MM.1S (cell line): Measurements from ENCODE around the gene TCERG1L.

ENCODE experiments used
- DNase-seq: peaks from one replicate; pipeline ENCODE4 v3.0.0-alpha.2; 2015
- H2AFZ ChIP-seq: fragments of 300-600 bp; sonication (generic); 2 replicates; pipeline ENCODE4 v1.6.0; 2016; ENCODE audit warnings: antibody characterized with exemption, low read length
- H3F3A ChIP-seq: fragments of 300-600 bp; sonication (generic); 2 replicates; pipeline ENCODE4 v1.6.1; 2016; ENCODE audit warnings: mild to moderate bottlenecking, antibody characterized with exemption, low read length, moderate library complexity, mixed read lengths; ENCODE audit not compliant: insufficient read depth
- H3K27ac ChIP-seq: fragments of 300-600 bp; sonication (generic); 2 replicates; pipeline ENCODE4 v1.5.1; 2016; ENCODE audit warnings: mild to moderate bottlenecking, low read length
- H3K27me3 ChIP-seq: fragments of 300-600 bp; sonication (generic); replicated peaks from 2 replicates; pipeline ENCODE4 v1.6.0; 2016; ENCODE audit warnings: low read length; ENCODE audit not compliant: insufficient read depth
- H3K36me3 ChIP-seq: fragments of 300-600 bp; sonication (generic); replicated peaks from 2 replicates; pipeline ENCODE4 v1.6.1; 2016; ENCODE audit warnings: mild to moderate bottlenecking, low read length, mixed read lengths; ENCODE audit not compliant: insufficient read depth
- H3K4me1 ChIP-seq: fragments of 300-600 bp; sonication (generic); 2 replicates; pipeline ENCODE4 v1.6.1; 2016; ENCODE audit warnings: low read length, mixed read lengths
- H3K4me2 ChIP-seq: fragments of 300-600 bp; sonication (generic); 2 replicates; pipeline ENCODE4 v1.6.0; 2016; ENCODE audit warnings: low read depth, low read length
- H3K4me3 ChIP-seq: fragments of 300-600 bp; sonication (generic); 2 replicates; pipeline ENCODE4 v1.5.1; 2016; ENCODE audit warnings: low read length, mixed read lengths
- H3K79me2 ChIP-seq: fragments of 300-600 bp; sonication (generic); 2 replicates; pipeline ENCODE4 v1.6.1; 2016; ENCODE audit warnings: mixed run types, low read length, mixed read lengths
- H3K9ac ChIP-seq: fragments of 300-600 bp; sonication (generic); 2 replicates; pipeline ENCODE4 v1.6.1; 2016; ENCODE audit warnings: low read length, mixed read lengths
- H3K9me2 ChIP-seq: fragments of 300-600 bp; sonication (generic); replicated peaks from 2 replicates; pipeline ENCODE4 v1.6.1; 2016; ENCODE audit warnings: mild to moderate bottlenecking, low read length, mixed read lengths; ENCODE audit not compliant: insufficient read depth
- H3K9me3 ChIP-seq: fragments of 300-600 bp; sonication (generic); replicated peaks from 2 replicates; pipeline ENCODE4 v1.6.1; 2016; ENCODE audit warnings: mild to moderate bottlenecking, low read length, mixed read lengths; ENCODE audit not compliant: insufficient read depth
- H4K20me1 ChIP-seq: fragments of 300-600 bp; sonication (generic); 2 replicates; pipeline ENCODE4 v1.6.1; 2016; ENCODE audit warnings: mild to moderate bottlenecking, low read length, moderate library complexity, mixed read lengths; ENCODE audit not compliant: insufficient read depth
- EZH2 ChIP-seq: fragments of 300-600 bp; sonication (generic); optimal IDR thresholded peaks from 2 replicates; pipeline ENCODE3; 2017; ENCODE audit warnings: low read depth, mild to moderate bottlenecking, antibody characterized with exemption, low read length, mixed read lengths
- EZH2phosphoT487 ChIP-seq: fragments of 300-600 bp; sonication (generic); IDR thresholded peaks from 2 replicates; pipeline ENCODE4 v1.6.1; 2018; ENCODE audit warnings: antibody characterized with exemption, low read length
- TF ChIP-seq, protein P1 (sequence below): fragments of 300-600 bp; sonication (generic); IDR thresholded peaks from 2 replicates; pipeline ENCODE4 v1.5.1; 2016; ENCODE audit warnings: antibody characterized with exemption, low read length, mixed read lengths

TCERG1L gene

DNA sequence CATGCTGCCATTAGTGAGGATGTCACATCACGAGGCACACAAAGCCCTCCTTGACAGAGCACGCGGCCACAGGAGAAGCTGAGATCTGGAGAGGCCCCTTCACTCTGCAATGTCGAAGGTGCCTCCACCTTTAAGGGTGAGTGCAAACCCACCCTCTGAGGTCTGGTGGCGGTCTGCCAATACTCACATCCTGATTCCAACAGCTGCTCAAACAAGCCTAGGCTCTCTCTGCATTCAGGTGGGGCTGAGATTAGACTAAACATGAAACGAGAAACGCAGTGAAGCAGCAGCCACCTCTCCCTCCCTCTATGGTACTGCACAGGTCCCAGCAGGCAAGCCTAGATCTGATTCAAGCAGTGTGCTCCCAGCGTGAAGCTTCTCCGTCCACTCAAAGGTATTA, 151.8 kb downstream of the TCERG1L start:
- Histone ChIP-seq H3K27me3 (no peaks in the 10 kb centered on the region; the same call in 1 of the 2 replicates), H3F3A (no peaks in the 10 kb centered on the region), H3K27ac (no peak overlapping the region), H3K9me2 (no peaks in the 10 kb centered on the region), H3K9ac (no peak overlapping the region), H2AFZ (no peak overlapping the region), H3K36me3 (no peaks in the 10 kb centered on the region), H3K79me2 (no peaks in the 10 kb centered on the region), H3K4me1 (no peaks in the 10 kb centered on the region), H3K4me2 (no peak overlapping the region), H3K4me3 (no peak overlapping the region), H3K9me3 (no peaks in the 10 kb centered on the region), H4K20me1 (no peaks in the 10 kb centered on the region)
- DNase-seq, result no peak
- TF ChIP-seq EZH2, result no peak
- TF ChIP-seq, protein P1, sequence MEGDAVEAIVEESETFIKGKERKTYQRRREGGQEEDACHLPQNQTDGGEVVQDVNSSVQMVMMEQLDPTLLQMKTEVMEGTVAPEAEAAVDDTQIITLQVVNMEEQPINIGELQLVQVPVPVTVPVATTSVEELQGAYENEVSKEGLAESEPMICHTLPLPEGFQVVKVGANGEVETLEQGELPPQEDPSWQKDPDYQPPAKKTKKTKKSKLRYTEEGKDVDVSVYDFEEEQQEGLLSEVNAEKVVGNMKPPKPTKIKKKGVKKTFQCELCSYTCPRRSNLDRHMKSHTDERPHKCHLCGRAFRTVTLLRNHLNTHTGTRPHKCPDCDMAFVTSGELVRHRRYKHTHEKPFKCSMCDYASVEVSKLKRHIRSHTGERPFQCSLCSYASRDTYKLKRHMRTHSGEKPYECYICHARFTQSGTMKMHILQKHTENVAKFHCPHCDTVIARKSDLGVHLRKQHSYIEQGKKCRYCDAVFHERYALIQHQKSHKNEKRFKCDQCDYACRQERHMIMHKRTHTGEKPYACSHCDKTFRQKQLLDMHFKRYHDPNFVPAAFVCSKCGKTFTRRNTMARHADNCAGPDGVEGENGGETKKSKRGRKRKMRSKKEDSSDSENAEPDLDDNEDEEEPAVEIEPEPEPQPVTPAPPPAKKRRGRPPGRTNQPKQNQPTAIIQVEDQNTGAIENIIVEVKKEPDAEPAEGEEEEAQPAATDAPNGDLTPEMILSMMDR, result no peak
- TF ChIP-seq EZH2phosphoT487, result no peak

DNA sequence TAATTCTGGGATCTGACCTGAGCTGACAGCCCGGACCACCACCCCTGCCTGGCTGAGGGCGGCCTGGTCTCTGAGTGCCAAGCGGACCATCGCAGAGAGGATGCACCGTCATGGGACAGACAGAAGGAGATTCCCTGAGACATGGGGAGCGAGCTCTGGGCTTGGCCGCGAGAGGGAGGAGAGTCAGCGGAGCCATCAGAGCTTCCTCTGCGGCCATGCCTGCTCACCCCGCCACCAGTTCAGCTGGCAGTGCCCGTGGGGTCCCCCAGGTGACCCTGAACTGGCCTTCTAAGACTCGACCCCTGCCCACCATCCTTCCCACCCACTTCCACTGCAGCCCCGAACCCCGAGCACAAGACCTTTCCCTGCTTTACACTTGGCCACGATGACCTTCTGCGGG, 152.8 kb downstream of the TCERG1L start:
- Histone ChIP-seq H3K79me2 (no peaks in the 10 kb centered on the region), H2AFZ (no peak overlapping the region), H3K9me3 (no peaks in the 10 kb centered on the region), H3F3A (no peaks in the 10 kb centered on the region), H3K4me1 (no peaks in the 10 kb centered on the region), H4K20me1 (no peaks in the 10 kb centered on the region), H3K9me2 (no peaks in the 10 kb centered on the region), H3K27ac (no peak overlapping the region), H3K4me3 (no peak overlapping the region), H3K9ac (no peak overlapping the region), H3K4me2 (no peak overlapping the region), H3K36me3 (no peaks in the 10 kb centered on the region), H3K27me3 (no peaks in the 10 kb centered on the region; the same call in 1 of the 2 replicates)
- DNase-seq, result no peak
- TF ChIP-seq EZH2phosphoT487 (no peak), EZH2 (no peak)
- TF ChIP-seq, protein P1, result no peak

DNA sequence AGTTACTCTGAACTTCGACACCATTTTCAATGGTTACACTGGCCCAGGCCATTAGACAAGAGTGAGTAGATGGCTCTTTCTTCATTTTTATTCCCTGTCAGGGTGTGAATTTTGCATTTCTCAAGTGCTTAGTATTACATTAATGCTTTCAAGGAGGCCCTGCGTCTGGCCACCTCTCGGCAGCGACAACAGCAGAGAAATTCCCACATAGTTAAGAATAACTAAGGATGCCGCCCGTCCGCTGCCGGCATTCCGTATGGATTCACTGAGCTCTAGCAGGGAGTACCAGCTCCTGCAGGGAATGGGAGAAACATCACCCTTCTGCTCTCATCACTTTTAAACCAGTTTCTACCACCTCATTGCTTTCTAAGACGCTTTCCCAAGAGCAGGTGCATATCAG, 153.6 kb downstream of the TCERG1L start:
- no peaks in the 10 kb centered on the region for H3K79me2 ChIP-seq
- no peaks in the 10 kb centered on the region for H3K9me3 ChIP-seq
- H3K4me1 ChIP-seq, result no peaks in the 10 kb centered on the region
- H3K27me3 ChIP-seq, result no peaks in the 10 kb centered on the region; the same call in 1 of the 2 replicates
- TF ChIP-seq, protein P1, result no peak
- TF ChIP-seq EZH2phosphoT487 (no peak), EZH2 (no peak)
- H3K36me3 ChIP-seq, result no peaks in the 10 kb centered on the region
- no peak for DNase-seq
- no peak overlapping the region for H3K4me2 ChIP-seq
- H4K20me1 ChIP-seq, result no peaks in the 10 kb centered on the region
- H3K27ac ChIP-seq, result no peak overlapping the region
- H3F3A ChIP-seq, result no peaks in the 10 kb centered on the region
- no peak overlapping the region for H3K9ac ChIP-seq
- no peak overlapping the region for H3K4me3 ChIP-seq
- no peak overlapping the region for H2AFZ ChIP-seq
- H3K9me2 ChIP-seq, result no peaks in the 10 kb centered on the region
